Uterus (tissue), 2 donors: ENCODE measurements around the gene CHST5.

Experiments
- POLR2A ChIP-seq, 2 donors: fragments of 450-650 bp; IDR thresholded peaks; one replicate each; pipeline ENCODE4 v1.6.1; 2016; ENCODE audit warnings: antibody characterized with exemption in 2 of 2, mild to moderate bottlenecking in 1 of 2, moderate library complexity in 1 of 2
- TF ChIP-seq, protein P1 (sequence below), 4 experiments: fragments of 200-600 bp in 2 of 4; fragments of 450-650 bp in 2 of 4; sonication (generic) in 2 of 4; IDR thresholded peaks; one replicate each; pipeline ENCODE4 v1.5.1; 2016 to 2019; ENCODE audit warnings: antibody characterized with exemption in 4 of 4, mild to moderate bottlenecking in 2 of 4, moderate library complexity in 1 of 4

DNA sequence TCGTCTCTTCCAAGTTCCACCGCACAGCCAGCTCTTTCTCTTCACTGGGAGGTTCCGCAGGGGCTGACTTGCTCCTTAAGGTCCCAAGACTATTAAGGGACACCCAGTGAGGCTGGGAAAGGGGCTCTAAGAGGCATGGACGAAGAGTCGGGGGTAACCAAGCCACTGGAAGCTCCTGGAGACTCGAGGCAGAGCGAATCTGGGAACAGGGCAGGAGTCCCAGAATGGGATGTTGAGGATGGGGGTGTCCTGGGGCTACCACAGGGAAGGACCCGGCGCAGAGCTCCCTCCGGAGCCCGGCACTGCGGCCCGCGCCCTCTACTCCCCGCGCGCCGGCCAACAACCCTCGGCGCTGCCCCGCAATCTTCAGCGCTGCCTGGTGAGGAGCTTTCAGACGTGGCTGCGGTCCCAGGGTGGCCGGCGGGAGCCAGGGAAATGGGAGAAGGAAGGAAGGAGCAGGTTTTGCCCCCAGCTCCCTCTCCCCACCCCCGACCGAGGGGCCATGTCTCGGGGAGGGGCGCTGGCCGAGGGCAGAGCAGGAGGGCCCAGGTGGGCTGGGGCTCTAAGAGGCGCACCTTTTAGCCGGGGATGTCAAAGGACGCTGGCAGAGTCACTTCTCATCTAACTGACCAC, 581 bp downstream of the CHST5 start:
- TF ChIP-seq, protein P1, sequence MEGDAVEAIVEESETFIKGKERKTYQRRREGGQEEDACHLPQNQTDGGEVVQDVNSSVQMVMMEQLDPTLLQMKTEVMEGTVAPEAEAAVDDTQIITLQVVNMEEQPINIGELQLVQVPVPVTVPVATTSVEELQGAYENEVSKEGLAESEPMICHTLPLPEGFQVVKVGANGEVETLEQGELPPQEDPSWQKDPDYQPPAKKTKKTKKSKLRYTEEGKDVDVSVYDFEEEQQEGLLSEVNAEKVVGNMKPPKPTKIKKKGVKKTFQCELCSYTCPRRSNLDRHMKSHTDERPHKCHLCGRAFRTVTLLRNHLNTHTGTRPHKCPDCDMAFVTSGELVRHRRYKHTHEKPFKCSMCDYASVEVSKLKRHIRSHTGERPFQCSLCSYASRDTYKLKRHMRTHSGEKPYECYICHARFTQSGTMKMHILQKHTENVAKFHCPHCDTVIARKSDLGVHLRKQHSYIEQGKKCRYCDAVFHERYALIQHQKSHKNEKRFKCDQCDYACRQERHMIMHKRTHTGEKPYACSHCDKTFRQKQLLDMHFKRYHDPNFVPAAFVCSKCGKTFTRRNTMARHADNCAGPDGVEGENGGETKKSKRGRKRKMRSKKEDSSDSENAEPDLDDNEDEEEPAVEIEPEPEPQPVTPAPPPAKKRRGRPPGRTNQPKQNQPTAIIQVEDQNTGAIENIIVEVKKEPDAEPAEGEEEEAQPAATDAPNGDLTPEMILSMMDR (IDR thresholded peaks at IDR 0.05): no peak
- no peak for TF ChIP-seq POLR2A (IDR thresholded peaks at IDR 0.05)
